GM12865 (cell line): Measurements from ENCODE around the gene TMEM174.

ENCODE experiments used
- DNase-seq: peaks from one replicate; pipeline ENCODE4 v3.0.0; 2010; ENCODE audit warnings: low read depth
- H3K4me3 ChIP-seq: 2 replicates; pipeline ENCODE4 v1.5.1; 2011; ENCODE audit warnings: mild to moderate bottlenecking, low read depth, low read length, control low read depth
- TF ChIP-seq, protein P1 (sequence below): IDR thresholded peaks from 2 replicates; pipeline ENCODE4 v1.5.1; 2011; ENCODE audit warnings: low read length, control low read depth, low read depth, inconsistent platforms; ENCODE audit not compliant: insufficient read depth; ENCODE audit errors: missing control alignments

The TMEM174 gene

DNA sequence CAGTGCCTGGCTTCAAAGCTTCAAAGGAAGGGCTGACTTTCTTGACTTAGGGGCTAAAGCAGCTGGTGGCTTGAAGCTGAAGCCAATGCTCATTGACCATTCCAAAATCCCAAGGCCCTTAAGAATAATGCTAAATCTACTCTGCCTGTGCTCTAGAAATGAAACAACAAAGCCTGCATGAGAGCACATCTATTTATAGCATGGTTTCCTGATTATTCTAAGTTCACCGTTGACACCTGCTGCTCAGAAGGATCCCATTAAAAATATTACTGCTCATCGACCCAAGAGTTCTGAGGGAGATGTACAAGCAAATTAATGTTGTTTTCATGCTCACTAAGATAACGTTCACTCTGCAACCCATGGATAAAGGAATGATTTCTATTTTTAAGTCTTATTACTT, 6.7 kb downstream of the TMEM174 start:
- TF ChIP-seq, protein P1, sequence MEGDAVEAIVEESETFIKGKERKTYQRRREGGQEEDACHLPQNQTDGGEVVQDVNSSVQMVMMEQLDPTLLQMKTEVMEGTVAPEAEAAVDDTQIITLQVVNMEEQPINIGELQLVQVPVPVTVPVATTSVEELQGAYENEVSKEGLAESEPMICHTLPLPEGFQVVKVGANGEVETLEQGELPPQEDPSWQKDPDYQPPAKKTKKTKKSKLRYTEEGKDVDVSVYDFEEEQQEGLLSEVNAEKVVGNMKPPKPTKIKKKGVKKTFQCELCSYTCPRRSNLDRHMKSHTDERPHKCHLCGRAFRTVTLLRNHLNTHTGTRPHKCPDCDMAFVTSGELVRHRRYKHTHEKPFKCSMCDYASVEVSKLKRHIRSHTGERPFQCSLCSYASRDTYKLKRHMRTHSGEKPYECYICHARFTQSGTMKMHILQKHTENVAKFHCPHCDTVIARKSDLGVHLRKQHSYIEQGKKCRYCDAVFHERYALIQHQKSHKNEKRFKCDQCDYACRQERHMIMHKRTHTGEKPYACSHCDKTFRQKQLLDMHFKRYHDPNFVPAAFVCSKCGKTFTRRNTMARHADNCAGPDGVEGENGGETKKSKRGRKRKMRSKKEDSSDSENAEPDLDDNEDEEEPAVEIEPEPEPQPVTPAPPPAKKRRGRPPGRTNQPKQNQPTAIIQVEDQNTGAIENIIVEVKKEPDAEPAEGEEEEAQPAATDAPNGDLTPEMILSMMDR = no peak
- no peak for DNase-seq
- H3K4me3 ChIP-seq = no peak overlapping the region

DNA sequence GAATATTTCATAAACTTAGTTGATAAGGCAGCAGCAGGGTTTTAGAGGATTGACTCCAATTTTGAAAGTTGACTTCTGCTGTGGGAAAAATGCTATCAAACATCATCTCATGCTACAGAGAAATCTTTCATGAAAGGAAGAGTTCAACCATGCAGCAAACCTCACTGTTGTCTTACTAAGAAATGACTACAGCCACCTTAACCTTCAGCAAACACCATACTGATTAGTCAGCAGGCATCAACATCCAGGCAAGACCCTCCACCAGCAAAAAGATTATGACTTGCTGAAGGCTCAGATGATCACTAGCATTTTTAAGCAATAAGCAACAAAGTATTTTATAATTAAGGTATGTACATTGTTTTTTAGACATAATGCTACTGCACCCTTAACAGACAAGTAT, 7.6 kb downstream of the TMEM174 start:
- H3K4me3 ChIP-seq = no peak overlapping the region
- no peak for DNase-seq
- TF ChIP-seq, protein P1 = no peak

DNA sequence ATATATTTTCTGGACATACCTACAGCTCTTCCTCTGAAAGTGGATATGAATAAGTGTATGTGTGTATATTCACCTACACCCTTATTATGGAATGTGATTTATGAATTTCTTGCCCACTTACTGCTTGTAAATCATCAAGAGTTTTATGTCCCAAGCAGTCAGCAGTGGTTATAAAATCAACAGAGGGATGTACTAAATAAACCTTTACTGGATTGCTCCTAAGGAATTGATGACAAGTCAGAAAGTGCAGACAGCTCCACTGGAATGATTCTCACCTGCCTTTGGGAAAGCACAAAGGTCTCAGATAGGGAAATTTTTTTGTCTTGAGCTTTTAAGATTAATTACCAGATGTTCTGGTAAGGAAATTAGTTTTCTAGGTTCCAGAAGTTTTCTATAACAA, 9.3 kb downstream of the TMEM174 start:
- H3K4me3 ChIP-seq = no peak overlapping the region
- TF ChIP-seq, protein P1 = no peak
- DNase-seq = no peak

DNA sequence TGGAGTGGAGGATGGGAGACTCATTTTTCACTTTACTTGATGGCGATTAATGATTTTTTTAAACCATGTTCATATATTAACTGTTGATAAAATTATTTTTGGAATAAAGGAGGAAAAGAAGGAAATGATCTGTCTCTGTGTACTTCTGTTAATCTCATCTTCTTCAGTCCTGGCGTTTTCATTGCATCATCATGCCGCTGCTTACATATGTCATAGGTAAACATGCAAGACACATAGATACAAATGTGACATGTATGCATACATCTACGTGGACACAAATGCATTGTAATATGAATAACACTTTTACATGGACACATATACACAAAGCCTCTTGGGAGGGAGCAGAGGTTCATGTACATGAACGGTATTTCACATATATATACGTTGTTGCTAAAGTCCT, 10.0 kb downstream of the TMEM174 start:
- DNase-seq = no peak

DNA sequence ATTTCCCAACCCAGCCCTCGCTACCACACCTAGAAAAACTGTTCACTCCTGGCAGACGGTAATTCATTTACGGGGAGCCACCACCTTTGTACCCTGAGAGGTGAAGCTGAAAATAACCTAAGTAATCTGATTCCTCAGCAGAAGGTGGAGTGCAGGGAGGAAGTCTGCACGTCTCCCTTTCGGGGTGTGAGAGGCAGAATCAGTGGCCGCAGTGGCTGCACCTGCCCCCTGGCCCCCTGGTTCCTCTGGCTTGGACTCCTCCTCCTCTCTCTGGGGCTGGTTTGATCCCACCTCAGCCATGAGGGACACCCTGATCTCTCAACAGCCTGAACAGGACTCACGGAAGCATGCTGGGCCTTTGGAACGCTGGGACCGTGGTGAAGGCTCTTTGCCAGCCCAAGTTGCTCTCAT, 10.5 kb downstream of the TMEM174 start:
- H3K4me3 ChIP-seq = no peak overlapping the region
- TF ChIP-seq, protein P1 = no peak

More for the DNA sequence above, 10.0 kb downstream of the TMEM174 start:
- TF ChIP-seq, protein P1 = no peak
- no peak overlapping the region for H3K4me3 ChIP-seq

DNA sequence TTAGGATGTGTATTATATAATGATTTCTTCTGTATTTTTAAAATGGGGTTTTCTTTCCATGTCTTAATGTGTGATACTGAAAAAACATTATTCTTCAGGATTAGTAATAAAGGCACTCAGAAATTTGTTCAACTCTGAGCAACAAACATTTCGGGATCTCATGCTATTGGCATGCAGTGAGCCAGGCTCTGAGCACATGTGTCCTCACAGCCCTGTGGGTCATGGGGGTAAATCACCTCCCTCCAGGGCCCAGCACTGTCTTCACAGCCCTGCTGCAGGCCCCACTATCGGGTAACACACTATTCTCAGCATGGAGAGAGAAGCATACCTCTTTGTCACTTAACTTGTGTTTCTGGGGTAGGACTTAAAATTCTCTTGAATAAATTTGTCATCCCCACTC, 14.0 kb downstream of the TMEM174 start:
- no peak overlapping the region for H3K4me3 ChIP-seq
- DNase-seq = no peak
- TF ChIP-seq, protein P1 = no peak

More for the DNA sequence above, 10.5 kb downstream of the TMEM174 start:
- DNase-seq = no peak

DNA sequence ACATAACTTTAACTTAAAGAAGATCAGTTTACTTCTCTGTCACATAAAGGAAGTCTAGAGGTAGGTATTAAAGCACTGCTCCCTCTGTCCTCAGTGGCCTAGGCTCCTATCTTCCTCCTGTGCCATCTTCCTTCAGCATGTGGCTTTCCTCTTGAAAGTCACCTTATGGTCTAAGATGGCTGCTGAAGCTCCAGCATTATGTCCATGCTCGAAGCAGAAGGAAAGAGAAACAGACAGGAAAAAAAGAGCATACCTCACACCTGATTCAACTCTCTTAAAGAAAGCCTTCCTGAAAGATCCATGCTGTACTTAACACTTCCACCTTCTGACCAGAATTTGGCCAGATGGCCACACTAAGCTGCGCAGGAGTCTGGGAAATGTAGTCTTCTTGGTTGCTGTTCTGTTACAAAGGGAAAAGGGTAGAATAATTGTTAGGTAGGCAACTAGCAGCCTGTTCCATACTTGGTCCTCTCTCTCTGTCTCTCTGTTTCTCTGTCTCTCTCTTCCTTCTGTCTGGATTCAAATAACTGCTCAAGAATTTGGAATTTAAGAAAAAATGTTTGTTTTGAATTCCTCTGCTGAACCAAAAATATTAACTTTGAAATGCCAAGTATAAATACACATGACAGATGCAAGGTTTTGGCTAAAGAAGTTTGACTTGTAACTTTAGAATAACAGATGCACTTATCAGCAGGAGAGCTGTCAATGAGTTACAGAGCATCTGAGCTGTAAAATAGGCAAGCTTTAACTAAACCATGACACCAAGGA, 16.0 kb downstream of the TMEM174 start:
- TF ChIP-seq, protein P1 = no peak
- no peak for DNase-seq
- no peak overlapping the region for H3K4me3 ChIP-seq
